ENCODE measurements around the gene SPRED1.
A peak's percentile ranks its signal among the peaks of the same experiment; 100 is the strongest.

SPRED1 gene

DNA sequence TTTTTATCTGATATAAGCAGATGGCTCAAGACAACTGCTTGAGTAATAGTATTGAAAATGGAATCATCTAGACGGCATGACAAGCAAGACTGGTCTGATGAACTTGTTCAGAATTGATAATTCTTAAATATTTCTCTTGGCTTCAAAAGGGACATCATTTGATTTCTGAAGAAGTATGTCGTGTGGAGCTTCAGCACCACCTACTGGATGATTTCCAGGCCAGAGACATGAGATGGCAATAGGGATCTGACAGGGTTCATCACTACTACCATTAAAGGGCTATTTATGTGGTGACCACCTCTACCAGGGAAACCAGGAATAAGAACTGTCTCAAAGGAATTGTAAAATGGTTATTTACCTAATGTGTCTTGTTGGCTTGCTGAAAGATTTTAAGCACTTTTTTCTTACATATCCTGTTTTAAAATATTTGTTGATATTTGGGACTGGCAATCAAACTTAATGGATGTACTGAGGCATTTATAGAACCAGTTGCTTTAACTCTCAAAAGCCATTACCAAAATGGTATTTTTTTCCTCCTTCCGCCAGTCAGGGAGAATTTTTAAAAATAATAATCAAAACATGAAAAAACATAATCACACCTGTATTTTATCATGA, 101.8 kb downstream of the SPRED1 start:
- peak; percentile 36 for DNase-seq (ENCODE audit: low spot score)

DNA sequence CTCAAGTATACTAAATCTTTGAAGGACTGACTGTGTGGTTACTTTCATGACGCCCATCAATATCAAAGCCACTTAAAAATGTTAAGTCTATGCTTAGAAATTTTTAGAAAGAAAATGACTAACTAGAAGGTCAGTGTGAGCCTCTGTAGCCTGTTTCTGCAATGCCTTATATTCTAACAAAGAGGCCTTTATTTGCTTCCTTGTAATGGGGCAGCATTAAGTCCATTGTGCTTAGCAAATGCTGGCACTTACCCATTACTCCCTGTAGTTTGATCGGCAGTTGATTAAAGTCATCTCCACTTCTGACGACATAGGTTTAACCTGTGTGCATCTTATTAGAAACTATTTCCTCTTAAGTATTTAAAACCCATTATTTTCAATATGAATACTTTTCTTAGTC, 109.7 kb downstream of the SPRED1 start:
- DNase-seq (ENCODE audit: low spot score) = no peak

DNA sequence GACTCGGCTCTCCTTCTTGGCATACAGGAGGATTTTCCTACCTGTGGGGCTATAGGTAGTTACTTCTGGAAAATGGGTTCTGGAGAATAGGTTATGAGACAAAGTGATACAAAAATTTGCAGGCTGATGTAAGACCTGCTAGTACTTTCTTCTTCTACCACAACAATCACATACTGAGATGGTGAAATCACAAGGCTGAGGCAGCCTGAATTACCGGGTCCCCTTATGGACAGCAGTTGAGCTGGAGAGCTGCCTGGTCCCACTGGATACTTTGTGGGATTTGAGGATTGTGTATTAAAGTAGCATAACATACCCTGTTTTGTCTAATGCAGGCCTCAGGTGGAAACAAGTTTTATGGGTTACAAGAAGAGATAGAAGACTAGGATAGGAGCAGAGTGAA, 114.8 kb downstream of the SPRED1 start:
- DNase-seq (ENCODE audit: low spot score) = no peak

DNA sequence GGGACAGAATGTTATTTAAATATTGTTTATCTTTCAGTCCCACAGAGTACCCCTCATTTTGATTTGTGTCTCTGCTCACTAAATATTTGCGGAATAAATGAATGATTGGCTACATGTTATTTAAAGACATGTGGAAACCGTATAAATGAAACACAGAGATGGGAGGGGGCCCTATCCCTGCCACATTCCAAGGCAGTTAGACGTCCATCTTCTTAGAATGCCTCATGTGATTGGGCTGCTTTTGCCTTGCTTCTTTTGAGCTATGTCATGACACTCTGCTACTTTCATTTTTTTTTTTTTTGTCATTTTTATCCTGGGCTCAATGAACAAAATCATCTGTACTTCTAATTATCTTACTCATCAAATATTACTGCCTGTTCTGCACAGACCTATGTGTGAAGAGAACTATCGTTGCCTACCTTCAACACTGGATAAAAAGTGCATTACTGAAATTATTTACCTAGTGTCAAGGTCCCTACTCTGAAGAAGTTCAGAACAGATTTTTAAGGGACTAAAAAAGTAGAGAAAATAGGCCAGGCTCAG, 117.4 kb downstream of the SPRED1 start:
- no peak for DNase-seq (ENCODE audit: low spot score)

DNA sequence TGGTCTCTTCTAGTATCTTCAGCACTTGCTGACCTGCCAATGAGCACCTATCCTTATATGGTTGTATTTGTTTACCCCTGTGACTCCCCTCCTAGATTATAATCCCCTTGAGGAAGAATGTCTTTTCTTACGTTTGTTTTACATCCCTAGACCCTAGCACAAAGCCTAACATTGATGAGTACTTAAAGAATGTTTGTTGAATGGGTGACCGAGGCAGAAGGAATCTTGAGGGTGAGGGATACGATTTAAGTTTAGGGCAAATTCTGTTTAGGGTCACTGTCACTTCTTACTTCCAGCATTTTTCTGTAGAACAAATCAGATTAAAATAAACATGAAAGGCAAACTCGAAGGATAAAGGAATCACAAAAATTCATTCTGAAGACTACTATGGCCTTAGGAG, 120.4 kb downstream of the SPRED1 start:
- DNase-seq (ENCODE audit: low spot score) = no peak

DNA sequence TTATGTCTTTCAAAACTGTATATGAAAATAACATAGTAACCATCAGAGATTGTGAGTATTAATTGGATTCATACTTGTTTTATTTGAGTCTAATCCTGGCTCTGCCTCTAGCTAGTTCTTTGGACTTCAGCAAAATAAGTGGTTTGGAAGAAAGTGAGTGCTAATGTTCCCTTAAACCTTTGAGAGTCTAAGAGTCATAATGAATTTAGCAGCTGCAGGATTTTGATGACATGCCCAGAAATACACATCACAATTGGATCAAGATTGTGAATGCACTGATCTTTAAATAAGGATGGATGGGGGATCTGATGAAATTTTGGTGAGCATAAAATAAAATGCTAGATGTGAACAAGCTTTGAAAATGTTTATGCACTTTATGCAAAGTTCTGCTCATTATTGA, 121.4 kb downstream of the SPRED1 start:
- no peak for DNase-seq (ENCODE audit: low spot score)

DNA sequence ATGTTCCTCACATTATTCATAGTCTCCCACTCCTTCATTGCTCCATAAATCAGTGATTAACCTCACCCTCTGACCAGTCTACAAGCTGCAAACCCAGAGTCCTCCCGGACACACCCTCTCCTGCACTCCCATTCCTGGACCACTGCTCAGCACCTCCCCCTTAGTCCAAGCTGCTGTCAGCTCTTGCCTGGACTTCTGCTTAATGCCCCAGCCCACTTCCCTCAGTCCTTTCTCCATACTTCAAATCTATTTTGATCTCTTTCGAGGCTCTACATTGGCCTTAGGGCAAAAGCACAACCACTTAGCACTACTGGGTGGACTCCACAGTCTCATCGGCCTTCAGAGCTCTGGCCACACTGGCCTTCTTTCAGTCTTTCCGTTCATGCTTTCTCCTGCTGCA, 121.9 kb downstream of the SPRED1 start:
- no peak for DNase-seq (ENCODE audit: low spot score)

DNA sequence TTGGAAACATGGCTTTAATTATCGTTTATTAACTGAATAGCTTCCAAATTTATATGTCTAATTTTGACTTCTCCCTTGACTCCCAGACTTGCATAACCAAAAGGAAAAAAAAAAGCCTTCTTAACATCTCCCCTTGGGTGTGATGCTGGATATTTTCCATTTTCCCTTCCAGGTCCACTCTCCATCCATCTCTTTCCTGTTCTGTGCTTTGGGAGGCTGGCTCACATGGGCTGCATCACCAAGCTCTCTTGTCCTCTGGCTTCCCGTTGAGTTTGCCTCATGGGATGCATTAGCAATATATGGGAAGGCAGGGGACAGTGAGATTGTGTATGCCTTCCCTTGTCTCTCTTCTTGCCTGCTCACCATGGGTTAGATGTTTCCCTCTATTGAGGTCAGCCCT, 123.4 kb downstream of the SPRED1 start:
- no peak for DNase-seq (ENCODE audit: low spot score)

DNA sequence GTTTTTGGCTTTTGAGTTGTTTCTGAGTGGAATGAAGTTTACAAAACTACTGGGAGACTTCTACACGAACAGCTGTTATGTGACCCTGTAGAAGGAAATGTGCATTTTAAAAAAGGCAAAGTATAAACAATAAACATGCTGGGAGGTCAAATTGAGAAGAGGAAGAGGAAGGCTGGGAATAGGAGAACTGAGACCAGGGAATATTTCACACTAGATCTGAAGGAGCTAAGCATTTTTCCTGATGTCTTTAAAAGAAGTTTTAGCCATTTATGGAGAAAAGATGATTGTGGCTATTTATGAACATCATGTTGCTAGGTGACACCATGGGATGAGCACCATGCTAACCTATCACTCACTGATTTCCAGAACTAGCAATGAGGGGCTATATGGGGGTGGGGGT, 125.0 kb downstream of the SPRED1 start:
- no peak for DNase-seq (ENCODE audit: low spot score)

DNA sequence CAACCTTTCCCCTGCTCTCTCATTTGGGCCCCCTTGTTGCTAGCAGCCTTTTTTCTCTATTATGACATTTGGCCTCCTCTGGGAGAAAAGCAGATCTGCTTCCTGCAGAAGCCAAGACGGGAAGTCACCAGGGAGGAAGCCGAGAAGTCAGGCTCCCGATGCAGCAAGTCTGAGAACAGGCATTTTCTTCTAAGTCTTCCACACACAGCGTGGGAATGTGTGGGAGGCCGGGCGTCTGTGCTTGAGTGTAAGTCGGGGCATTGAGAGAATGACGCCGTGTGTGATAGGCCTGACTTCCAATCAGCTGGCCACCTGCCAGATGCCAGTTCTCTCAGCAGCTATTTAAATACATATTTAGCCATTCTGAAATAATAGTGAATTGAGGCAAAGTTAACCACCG, 125.5 kb downstream of the SPRED1 start:
- no peak for DNase-seq (ENCODE audit: low spot score)

DNA sequence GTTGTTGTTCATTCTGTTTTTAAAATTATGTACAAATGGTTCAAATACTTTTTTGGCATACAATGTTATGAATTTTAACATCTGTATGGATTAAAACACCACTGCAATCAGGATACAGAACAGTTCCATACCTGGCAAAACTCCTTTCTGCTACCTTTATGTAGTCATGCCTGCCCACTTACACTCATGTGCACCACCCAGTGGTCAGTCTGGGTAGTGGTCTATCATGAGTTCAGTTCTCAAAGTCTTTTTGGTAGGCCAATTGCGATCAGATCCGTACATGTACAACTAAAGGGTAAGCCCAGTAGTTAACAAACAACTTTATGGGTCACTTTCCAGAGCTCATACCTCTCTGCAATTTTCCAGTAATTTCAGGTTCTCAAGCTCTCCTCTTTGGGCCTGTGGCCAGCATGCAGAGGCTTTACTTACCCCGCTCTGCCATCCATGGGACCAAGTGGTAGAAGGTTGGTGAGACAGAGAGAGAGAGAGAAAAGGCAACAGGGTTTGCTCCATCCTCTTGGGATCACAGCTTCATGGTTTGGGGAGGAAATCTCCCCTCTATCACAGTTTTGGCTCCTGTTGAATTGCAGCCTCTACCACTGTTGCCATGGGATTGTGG, 137.4 kb downstream of the SPRED1 start:
- DNase-seq (ENCODE audit: low spot score) = peak; percentile 47

DNA sequence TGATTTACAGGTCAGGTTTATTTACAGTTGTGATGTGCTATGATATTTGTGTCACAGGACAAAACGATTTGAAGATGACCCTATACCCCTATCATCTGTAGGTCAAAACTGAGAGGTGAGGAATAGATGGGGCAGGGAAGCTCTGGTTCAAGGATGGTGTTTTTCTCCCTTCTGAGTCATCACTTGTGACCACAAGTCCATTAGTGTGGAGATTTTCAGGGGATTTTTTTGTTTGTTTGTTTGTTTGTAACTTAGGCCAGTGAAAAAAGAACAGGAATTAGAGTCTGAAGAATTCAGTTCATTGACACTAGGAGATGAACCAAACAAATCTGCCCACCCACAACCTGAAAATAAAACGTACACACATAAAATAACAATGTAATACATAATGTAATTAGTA, 138.6 kb downstream of the SPRED1 start:
- no peak for DNase-seq (ENCODE audit: low spot score)

DNA sequence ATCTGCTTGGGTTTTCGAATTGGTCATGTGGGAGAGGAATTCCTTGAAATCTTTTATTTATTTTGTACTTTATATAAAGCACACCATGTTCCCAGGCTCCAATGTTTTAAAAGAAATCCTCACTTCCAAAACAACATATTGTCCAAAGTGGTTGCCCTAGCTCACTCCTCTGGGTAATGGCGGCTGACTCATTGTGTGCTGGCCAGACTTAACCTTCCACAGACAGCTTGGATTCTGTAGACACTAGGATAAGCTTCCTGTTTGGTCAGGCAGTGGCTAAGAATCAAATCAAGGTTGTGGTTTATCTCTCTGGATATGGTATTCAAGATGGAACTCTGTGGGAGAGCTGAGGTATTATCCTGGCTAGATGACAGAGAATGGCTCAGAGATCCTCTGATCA, 145.5 kb downstream of the SPRED1 start:
- DNase-seq (ENCODE audit: low spot score) = peak; percentile 56

DNA sequence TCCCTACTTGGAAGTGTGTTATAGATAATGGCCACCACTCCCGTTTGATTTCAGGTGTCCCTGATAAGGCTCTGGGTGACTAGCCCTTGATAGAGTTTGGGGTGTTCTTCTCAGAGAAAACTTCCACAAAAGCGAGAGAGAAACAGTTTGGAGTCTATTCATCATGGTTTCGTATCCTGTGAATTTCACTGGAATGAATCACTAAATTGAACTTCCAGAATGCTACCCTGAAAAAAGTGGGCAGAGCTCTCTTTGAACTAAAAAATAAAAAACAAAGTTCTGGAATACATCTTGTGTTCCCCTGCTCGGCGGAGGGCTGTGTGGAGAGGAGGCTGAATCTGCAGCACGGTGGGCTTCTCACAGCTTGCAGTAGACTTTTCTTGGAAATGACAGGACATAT, 148.5 kb downstream of the SPRED1 start:
- DNase-seq (ENCODE audit: low spot score) = no peak

DNA sequence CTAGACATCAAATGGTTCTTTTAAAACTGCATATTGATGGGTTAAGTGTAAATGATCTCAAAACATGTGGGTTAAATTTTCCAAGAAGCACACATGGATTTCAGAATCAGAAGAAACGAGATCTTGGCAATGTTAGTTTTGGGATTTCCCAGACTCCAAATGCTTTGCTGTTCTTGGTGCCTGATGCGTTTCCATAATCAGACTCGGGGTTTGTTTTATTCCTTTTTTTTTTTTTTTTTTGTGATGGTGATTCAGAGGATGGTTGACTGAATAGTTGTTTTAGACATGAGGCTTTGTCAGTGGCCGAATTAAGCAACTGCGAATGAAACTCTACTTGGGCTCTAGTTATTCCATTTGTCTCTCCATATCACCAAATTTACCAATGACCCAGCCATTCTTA, 149.1 kb downstream of the SPRED1 start:
- no peak for DNase-seq (ENCODE audit: low spot score)

DNA sequence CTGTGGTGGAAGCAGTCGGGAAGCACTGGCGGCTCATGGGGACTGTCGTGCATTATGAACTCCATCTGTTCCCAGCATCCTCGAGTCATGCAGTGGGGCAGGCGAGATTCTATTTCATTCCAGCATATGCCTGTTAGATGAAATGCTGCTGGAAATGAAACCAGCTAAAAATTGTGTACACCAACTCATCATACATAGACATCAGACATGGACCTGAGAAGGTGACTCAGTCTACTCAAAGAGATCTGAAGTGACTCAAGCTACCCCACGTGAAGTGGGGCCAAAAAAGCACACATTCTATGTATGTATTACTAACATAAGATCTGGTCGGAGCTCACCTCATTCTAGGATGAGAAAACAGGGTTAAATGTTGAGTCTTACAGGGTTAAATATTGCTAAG, 153.8 kb downstream of the SPRED1 start:
- no peak for DNase-seq (ENCODE audit: low spot score)
